Activated T-cell treated with anti-CD3 and anti-CD28 coated beads, Interleukin-2, amount 50 U/mL, for 1 hour (primary cell): ENCODE measurements around the gene LMAN2.
A peak's percentile ranks its signal among the peaks of the same experiment; 100 is the strongest.

Experiments
- DNase-seq: peaks from one replicate; pipeline ENCODE4 v3.0.0-alpha.2; 2020

LMAN2 gene, protein sequence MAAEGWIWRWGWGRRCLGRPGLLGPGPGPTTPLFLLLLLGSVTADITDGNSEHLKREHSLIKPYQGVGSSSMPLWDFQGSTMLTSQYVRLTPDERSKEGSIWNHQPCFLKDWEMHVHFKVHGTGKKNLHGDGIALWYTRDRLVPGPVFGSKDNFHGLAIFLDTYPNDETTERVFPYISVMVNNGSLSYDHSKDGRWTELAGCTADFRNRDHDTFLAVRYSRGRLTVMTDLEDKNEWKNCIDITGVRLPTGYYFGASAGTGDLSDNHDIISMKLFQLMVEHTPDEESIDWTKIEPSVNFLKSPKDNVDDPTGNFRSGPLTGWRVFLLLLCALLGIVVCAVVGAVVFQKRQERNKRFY

DNA sequence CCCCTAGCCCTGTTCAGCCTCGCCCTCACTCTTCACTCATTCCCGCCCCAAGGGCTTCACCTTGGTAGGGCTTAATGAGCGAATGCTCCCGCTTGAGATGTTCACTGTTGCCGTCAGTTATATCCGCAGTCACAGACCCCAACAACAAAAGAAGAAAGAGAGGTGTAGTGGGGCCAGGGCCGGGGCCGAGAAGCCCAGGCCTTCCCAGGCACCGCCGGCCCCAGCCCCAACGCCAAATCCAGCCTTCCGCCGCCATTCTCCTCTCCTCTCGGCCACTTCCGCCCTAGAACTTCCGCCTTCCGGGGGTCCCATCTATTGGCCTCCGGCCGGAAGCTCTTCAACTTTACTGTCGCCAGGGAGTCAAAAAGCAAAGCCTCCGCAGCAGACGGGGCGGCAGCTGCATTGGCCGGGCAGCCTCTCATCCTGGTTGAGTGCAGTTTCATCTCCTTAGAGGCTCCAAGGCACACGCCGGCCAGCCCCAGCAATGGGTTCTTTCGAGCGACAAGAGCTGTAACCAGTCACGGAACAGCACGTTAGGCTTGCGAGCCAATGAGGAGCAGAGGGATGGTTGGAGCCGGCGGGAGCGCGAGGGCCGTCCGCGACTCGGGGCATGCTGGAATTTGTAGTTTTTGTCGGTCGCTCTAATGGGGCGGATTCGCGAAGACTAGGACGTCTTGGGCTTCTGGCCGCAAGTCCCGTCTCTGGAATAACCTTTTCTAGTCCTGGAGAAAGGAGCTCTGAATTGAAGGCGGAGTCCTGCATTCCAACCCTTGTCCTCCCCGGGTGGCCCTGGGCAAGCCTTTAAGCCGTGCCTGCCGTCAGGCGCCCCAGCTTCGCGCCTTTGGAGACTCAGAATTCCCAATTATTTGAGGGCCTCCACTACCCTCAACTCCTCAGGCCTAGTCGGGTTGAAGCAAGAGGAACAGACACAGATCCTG lies at the start of gene LMAN2:
Gene LMAN2 (minus strand): TSS at position 277 of the 938 bp plus-strand sequence. CDS start 21 bp downstream, at position 256.
- peak; percentile 90 for DNase-seq

DNA sequence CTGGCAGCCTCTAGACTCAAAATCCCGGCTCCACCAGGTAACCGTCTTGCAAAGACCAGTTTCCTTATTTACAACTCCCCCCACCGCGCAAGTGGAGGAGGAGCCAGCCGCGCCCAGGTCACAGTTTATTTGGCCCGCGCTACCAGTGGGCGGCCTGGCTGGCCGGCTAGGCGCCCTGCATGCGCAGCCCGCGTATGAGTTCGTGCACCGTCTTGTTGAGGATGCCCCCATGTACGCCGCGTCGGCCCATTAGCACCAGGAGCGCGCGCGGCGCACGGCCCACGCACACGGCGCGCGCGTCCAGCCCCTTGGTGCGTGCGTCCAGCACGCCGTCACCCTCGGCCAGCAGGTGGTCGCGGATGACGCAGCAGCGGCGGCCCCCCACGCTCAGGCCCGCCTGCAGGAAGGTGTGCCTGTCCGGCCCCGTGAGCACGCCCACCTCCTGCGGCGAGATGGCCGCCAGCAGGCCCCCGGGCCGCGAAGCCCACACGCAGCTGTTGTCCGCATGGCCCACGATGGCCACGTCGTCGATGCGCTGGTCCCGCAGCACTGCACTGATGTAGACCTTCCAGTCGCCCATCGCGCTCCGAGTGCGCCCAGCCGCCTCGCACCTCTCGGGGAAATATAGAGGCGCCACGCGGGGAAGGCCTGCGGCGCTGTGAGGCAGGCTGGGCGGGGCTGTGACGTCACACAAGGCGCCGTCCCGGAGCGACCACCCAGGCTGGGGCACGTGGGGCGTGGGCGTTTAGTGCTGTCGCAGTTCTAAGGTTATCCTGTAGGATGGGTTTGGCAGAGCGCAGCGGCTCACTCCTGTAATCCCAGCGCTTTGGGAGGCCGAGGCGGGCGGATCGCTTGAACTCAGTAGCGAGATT lies 48.8 kb upstream of the LMAN2 start, which contains the start of gene PFN3:
Gene PFN3 (minus strand): TSS at position 665 of the 872 bp plus-strand sequence. CDS start 85 bp downstream, at position 580.
- no peak for DNase-seq

DNA sequence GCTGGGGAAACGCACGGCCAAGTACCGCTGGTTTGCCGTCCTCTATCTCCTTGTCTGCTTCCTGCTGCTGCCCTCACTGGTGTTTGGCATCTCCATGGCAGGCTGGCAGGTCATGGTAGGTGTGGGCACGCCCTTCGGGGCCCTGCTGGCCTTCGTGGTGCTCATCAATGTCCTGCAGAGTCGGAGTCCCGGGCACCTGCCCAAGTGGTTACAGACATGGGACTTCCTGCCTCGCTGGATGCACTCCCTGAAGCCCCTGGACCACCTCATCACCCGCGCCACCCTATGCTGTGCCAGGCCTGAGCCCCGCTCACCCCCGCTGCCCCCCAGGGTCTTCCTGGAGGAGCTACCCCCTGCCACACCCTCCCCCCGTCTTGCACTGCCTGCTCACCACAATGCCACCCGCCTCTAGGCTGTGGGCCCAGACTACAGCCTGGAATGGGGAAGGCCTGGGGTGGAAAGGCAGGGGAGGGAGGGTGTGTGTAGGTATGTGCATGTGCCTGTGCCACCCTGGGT lies 46.5 kb upstream of the LMAN2 start:
- no peak for DNase-seq

DNA sequence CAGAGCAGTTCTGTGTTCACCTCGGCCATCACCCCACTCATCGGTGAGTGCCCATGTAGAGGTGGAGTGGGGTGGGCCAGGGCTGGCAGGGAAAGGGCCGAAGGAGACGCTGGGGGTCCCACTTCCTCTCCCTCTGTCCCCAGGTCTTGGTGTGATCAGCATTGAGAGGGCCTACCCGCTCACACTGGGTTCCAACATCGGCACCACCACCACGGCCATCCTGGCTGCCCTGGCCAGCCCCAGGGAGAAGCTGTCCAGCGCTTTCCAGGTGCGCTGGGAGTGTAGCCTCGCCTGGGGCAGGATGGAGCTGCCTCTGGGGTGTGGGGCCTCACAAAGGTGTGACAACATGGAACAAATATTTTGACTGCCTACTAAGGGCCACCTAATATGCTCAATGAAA lies 45.3 kb upstream of the LMAN2 start:
- DNase-seq: no peak

DNA sequence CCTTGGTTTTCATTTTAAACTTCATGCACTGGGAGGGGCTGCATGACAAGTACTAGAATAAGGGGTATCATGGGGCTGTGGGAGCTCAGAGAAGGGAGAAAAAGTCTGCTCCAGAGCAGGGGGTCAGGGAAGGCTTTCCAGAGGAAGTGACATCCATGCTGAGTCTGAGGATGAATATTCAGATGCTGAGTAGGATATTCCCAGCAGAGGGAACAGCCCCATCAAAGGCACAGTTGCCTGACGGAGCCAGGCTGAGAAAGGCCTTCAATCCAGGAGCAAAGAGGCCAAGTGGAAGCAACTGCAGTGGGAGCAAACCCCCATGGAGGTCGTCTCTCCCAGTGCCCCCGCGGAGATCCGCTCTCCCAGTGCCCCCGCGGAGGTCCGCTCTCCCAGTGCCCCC lies 44.6 kb upstream of the LMAN2 start:
- DNase-seq: no peak

DNA sequence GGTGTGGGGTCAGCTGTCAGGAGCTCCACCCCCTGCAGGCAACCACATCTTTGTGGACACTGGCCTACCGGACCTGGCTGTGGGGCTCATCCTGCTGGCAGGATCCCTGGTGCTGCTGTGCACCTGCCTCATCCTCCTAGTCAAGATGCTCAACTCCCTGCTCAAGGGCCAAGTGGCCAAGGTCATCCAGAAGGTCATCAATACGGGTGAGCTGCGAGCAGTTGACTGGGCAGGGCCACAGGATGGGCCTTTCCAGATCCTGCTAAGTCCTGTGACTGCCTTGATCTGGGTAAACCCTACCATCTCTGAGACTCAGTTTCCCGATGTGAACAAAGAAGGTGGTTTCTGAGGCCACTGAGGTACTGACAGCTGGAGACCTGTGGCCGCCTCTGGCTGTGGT lies 42.5 kb upstream of the LMAN2 start:
- no peak for DNase-seq

DNA sequence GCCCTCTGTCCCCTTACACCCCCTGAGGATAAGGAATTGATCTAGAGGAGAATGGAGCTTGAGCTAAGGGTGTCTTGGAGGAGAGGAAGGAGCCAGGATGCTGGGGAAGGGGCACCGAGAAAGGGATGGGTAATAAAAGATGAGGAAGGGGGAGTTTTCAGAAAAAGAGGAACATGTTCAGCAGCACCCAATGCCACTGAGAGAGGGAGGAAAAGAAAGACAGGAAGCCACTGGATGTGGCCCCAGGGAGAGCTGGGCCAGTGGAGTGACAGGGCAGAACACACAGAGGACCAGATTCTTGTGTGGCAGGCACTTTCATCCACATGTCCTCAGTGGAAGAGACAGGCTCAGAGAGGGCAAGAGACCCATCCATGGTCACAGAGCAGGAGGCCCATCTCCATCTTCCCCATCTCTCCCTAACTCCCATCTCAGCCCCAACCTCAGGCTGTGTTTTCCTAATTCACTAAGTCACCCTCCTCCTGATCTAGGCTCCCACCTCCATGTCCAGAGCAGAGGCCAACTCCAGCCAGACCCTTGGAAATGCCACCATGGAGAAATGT lies 41.8 kb upstream of the LMAN2 start:
- no peak for DNase-seq

DNA sequence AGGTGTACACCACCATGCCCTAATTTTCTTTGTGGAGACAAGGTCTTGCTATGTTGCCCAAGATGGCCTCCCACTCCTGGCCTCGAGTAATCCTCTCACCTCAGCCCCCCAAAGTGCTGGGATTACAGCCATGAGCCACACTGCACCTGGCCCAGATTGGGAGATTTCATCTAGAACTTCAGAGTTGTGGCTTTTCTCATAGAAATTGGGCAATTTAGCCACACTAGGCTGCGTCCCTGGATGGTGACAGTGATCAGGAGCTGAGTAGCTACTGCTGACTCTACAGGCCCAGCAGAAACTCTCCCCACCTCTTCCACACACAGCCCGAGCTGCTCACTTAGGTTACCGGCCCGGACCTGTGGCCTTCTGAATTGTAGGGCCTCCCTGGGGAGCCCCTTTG lies 41.3 kb upstream of the LMAN2 start:
- no peak for DNase-seq

DNA sequence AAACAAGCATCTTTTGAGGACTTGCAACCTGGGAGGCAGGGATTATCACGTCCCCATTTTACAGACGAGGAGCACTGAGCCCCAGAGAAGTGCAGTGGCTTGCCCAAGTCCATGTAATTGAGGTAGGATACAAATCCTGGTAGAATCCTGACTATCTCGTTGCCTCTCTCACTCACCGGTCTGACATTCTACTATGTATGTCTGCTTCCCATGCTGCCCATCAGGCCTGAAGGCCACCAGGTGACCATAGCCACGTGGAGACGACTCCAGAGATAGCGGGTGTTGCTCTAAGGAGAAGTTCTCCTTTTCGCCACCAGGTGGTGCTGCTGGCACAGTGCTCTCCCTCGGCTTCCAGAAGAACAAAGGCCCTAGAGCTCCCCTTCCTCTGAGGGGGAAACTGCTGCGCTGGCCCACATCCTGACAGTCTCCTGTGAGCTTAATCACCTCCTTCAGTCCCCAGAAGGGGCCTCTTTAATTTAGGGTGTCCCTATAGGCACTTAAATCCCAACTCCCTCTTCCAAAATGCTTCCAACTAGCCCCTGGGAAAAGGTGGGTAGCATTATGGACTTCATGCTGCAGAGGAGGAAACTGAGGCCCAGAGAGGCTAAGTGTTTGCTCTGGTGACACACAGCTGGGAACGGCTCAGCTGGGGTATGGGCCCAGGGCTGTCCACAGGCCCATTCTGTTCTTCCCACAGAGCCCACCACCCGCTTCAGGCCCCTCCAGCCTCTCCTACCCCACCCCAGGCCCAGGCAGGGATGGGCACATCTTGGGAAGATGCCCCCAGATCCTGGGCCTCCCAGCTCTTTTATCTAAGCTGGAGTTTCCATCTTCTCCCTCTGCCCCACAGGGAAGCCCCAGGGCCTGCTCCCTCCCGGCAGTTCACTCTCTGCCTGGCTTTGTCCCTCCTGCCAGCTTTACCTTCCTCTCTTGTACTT lies 39.2 kb upstream of the LMAN2 start:
- peak; percentile 83 for DNase-seq

DNA sequence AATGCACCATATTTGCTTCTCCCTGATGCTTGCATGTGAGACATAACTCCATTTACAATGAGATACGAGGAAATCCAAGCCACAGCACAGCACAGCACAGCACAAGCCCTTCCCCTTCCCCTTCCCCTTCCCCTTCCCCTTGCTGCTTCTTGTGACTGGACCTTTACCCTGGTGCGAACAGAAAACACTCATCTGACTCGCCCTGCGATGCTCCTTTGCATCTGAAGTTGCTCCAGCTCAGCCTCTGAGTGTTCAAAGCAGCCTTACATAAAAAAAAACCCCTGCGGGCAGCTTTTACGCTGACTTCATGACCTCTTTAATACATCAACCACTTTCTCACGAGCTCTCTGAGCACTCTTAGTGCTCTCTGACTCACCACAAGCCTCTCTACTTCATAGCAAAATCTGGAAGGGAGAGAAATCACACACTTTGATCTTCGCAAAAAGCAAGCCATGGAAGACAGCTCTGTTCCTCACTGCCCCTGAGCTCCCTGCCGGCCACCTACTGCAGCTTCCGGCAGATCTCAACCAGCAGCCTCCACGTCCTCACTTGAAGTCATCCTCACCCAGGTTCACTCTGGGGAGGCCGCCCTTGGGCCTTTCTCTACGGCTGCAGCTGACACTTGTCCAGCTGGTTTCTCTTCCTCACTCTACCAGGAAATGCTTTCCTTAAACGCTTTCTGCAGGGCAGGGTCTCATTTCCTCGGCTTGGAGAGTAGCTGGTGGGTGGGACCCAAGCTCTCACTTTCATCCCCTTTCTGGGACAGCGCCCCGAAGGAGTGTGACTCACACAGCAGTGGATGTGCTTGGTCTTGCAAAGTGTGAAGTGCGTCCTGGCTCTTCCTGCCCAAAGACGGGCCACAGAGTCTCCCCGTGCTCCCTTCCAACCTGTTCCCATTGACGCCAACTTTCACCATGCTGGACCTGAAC lies 38.0 kb upstream of the LMAN2 start:
- DNase-seq: peak; percentile 58

DNA sequence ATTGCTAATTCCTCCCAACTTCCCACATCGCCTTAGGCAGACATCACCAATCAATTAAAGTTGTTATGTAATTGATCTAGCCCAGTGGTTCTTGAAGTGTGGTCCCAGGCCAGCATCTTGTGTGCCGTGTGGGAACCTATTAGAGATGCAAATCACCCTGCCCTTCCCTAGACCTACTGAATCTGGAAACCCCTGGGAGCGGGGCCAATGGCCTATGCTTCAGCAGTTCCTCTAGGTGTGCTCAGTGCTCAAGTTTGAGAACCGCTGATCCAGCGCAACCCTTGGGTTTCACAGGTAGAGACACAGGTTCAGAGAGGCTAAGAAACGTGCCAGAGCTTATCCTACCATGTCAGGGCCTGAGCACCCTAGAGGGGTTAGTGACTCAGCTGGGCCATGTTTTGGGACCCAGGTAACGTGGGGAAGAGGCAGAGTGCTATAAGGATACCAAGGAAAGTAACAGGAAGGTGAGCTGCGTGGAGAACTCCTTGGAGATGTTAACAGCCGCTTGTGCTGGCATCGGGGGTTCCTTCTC lies 37.1 kb upstream of the LMAN2 start:
- DNase-seq: no peak

DNA sequence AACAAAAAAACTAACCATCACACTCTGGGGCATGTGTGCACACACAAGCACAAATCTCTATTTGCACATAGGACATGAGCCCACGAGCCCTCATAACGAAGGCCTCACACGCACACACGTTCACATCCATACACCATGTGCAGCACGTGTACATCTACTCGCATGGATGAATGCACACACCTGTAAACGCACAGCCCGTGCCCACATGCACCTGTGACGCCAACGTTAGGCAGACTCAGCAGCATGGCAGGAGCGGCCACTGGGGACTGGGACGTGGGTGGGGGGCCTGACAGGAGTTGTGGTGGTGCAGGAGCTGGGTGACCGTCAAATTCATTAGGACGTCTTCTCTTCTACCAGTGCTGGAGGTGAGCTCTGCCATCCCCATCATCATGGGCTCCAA lies 35.9 kb upstream of the LMAN2 start:
- no peak for DNase-seq

DNA sequence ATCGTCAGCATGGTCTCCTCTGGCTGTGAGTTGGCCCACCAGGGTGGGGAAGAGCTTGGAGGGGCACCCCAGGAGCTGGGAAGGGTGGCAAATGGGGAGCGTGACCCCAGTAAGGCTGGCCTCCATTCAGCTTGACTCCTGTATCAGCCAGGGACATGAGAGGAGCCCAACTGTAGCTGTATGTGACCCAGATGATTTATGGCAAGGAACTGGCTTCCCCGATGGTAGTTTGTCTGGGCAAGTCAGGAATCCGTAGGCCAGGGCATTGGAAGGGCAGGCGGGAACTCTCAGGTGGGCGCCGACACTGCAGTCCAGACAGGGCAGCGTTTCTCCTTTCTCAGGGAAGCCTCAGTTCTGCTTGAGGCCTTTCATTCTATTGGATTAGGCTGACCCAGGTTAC lies 35.1 kb upstream of the LMAN2 start:
- DNase-seq: no peak

DNA sequence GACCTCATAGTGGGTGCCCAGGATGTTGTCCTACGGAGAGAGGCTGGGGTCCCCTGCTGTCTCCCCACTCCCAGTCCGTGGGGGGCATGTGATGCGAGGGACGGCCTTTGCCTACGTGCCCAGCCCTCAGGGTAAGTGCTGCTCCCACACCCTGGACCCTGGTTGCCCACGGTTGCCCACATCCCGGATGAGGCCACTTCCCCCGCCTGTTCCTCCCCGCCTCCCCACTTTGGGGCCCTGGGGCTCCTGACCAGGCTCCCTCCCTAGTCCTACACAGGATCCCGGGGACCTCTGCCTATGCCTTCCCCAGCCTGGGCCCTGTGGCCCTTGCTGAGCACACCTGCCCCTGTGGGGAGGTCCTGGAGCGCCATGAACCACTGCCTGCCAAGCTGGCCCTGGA lies 34.3 kb upstream of the LMAN2 start:
- no peak for DNase-seq

DNA sequence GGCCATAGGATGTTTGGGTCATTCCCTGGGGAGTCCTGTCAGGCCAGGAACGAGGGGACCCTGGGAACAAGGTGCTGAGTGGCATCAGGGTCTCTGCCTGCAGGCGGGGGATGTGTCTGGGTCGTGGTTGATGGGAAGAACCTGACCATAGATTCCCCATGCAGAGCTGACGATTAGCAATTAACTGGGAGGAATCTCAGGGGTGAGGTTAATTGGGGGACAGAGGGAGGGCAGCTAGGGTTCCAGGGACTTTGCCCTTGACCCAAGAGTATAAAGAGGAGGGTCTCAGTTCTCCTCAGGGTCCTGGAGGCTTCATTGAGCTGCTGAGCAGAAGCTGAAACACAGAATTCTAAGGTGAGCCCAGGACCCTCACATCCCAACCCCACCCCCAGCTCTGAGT lies 32.7 kb upstream of the LMAN2 start, which contains the start of gene SLC34A1:
Gene SLC34A1 (plus strand): TSS at position 301 of the 400 bp plus-strand sequence. CDS start 1,308 bp downstream, outside the sequence.
- DNase-seq: no peak

DNA sequence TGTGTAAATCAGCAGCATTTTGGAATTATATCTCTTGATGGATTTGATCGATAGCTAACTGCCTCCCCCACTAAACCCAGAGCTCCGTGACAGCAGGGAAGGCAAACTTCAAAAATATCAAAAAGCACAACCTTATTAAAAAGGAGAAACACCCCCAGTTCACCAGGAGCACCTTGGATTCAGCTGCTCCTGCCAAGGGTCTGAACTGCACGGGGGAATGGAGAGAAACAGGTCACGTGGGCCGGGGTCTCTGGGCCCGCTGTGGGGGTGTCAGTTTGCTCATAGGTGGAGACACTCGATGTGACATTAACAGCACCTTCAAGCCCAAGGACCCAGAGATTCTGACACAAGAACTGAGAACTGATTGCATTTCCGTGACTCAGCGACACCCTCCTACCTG lies 31.7 kb upstream of the LMAN2 start:
- no peak for DNase-seq

DNA sequence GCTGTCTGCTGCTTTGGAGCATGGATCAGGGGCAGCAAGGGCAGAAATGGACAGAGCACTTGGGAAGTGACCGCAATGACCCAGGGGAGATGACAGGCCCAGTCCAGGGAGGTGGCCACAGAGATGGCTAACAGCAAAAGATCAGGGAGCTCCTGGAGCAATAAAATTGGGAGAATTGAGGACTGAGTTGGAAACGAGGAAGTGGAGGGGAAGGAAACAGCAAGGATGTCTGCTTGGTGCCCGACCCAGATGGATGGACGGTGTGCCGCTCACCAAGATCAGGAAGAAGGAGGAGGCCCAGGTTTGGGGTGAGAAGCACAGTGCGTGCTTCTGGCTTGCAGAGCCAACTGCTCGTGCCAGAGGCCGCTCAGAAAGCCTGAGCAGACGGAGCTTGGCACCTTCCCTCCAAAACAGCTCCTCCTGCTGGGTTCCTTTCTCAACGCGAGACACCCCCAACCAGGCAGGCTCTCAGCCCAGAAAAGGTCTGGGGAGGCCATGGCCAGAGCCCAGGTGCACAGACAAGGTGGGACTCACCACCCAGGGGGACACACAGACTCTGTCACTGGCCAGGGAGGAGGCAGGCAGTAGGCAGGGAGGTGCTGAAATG lies 31.1 kb upstream of the LMAN2 start:
- DNase-seq: no peak

DNA sequence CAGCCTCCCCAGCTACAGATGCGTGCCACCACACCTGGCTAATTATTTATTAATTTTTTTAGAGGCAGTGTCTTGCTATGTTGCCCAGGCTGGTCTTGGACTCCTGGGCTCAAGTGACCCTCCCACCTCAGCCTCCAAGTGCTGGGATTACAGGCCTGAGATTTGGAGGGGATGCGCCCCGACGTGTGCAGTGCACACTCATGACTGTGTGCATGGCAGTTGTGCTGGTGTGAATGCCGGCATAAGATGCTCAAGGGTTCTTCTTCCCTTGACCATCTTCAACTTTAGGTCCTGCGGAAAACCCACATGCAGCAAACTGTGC lies 29.3 kb upstream of the LMAN2 start:
- no peak for DNase-seq
